HCT116 (cell line): ENCODE data around the gene RANGRF. TPM values are rescaled to one million over a fixed set of nuclear protein-coding genes. Genes with fewer than 3 reads are reported as not detected.

ENCODE experiments used
- ATAC-seq: fragments of 200-7000 bp; cut with Tn5 transposase; 2 replicates; pipeline ENCODE4 v1.9.1; 2020; ENCODE audit warnings: mild to moderate bottlenecking, moderate library complexity
- BruUV-seq: library from RNA; stranded (reverse); fragments of 400-500 nt; replicated peaks from 2 replicates; lab custom pipeline; 2021; lab: Mats Ljungman, UMichigan
- CTCF ChIA-PET: fragments of 300-600 bp; sonication (Branson Sonifier 250); formaldehyde crosslinking; loops from one replicate; lab custom pipeline; 2021; ENCODE audit warnings: antibody characterized with exemption; lab: Charles Lee
- POLR2A ChIA-PET: fragments of 300-600, 350-600 bp; sonication (Branson Sonifier 250); formaldehyde crosslinking; loops from one replicate; lab custom pipeline; 2021; ENCODE audit warnings: antibody characterized with exemption; lab: Charles Lee
- RAD21 ChIA-PET, 2 experiments: fragments of 300-600 bp; sonication (Branson Sonifier 250); formaldehyde crosslinking; loops; one replicate each; lab custom pipeline; 2023; ENCODE audit warnings: low total read pairs in 2 of 2; ENCODE audit not compliant: uncharacterized antibody in 2 of 2, unreplicated experiment in 2 of 2, low non-redundant PET in 1 of 2; lab: Charles Lee
- DNase-seq: peaks from one replicate; pipeline ENCODE4 v3.0.0-alpha.2; 2010; ENCODE audit warnings: low read depth, low spot score
- H2AFZ ChIP-seq: fragments of 200-600 bp; shearing (Covaris generic), sonication (generic); 2 replicates; pipeline ENCODE4 v1.6.1; 2017; ENCODE audit warnings: low read depth, mixed run types, mixed read lengths, antibody characterized with exemption, low read length; ENCODE audit not compliant: poor library complexity, severe bottlenecking
- H3K27ac ChIP-seq: 2 replicates; pipeline ENCODE4 v1.5.1; 2012; ENCODE audit warnings: low read depth, low read length
- H3K27me3 ChIP-seq: fragments of 200-600 bp; sonication (generic); 2 replicates; pipeline ENCODE4 v1.6.1; 2016; ENCODE audit warnings: mixed run types, low read length, mixed read lengths; ENCODE audit not compliant: insufficient read depth
- H3K36me3 ChIP-seq, 2 experiments: fragments of 200-500 bp in 1 of 2; fragments of 200-600 bp in 1 of 2; sonication (Bioruptor generic) in 1 of 2; sonication (generic) in 1 of 2; 2 replicates each; pipeline versions ENCODE4 v1.5.1 to v1.6.1; 2014 to 2016; ENCODE audit warnings: low read length in 2 of 2, inconsistent platforms in 1 of 2, mixed read lengths in 1 of 2, mixed run types in 1 of 2; ENCODE audit not compliant: insufficient read depth in 2 of 2, control insufficient read depth in 1 of 2
- H3K4me1 ChIP-seq, 2 experiments: fragments of 200-600 bp in 1 of 2; sonication (generic) in 1 of 2; 2 replicates each; pipeline versions ENCODE4 v1.5.1 to v1.6.1; 2012 to 2017; ENCODE audit warnings: low read length in 2 of 2, inconsistent platforms in 1 of 2, mild to moderate bottlenecking in 1 of 2, mixed read lengths in 1 of 2, mixed run types in 1 of 2, moderate library complexity in 1 of 2; ENCODE audit not compliant: insufficient read depth in 2 of 2, control insufficient read depth in 1 of 2
- H3K4me2 ChIP-seq: fragments of 200-600 bp; sonication (generic); 2 replicates; pipeline ENCODE4 v1.6.1; 2017; ENCODE audit warnings: mixed run types, low read length, mixed read lengths
- H3K4me3 ChIP-seq, 2 experiments: fragments of 200-600 bp in 1 of 2; sonication (generic) in 1 of 2; replicated peaks in 1 of 2; 2 replicates each; pipeline ENCODE4 v1.5.1; 2011 to 2016; ENCODE audit warnings: low read length in 2 of 2, control low read depth in 1 of 2, low read depth in 1 of 2, mild to moderate bottlenecking in 1 of 2, mixed read lengths in 1 of 2, mixed run types in 1 of 2
- H3K79me2 ChIP-seq: fragments of 200-600 bp; sonication (generic); 2 replicates; pipeline ENCODE4 v1.6.1; 2017; ENCODE audit warnings: mild to moderate bottlenecking, mixed run types, low read length, moderate library complexity, mixed read lengths; ENCODE audit not compliant: insufficient read depth
- H3K9ac ChIP-seq: fragments of 200-600 bp; sonication (generic); 2 replicates; pipeline ENCODE4 v1.6.1; 2016; ENCODE audit warnings: low read length, mixed read lengths
- H3K9me2 ChIP-seq: fragments of 200-600 bp; sonication (generic), shearing (Covaris generic); 2 replicates; pipeline ENCODE4 v1.6.1; 2017; ENCODE audit warnings: mixed run types, mild to moderate bottlenecking, moderate library complexity; ENCODE audit not compliant: insufficient read depth
- H3K9me3 ChIP-seq, 2 experiments: fragments of 200-500 bp in 1 of 2; fragments of 200-600 bp in 1 of 2; sonication (Bioruptor generic) in 1 of 2; sonication (generic) in 1 of 2; 2 replicates each; pipeline ENCODE4 v1.6.1; 2014 to 2017; ENCODE audit warnings: low read length in 2 of 2, mixed read lengths in 2 of 2, inconsistent platforms in 1 of 2, low read depth in 1 of 2, mild to moderate bottlenecking in 1 of 2, mixed run types in 1 of 2, moderate library complexity in 1 of 2; ENCODE audit not compliant: control insufficient read depth in 1 of 2, insufficient read depth in 1 of 2
- H4K20me1 ChIP-seq: fragments of 200-600 bp; sonication (generic), shearing (Covaris generic); 2 replicates; pipeline ENCODE4 v1.6.1; 2017; ENCODE audit warnings: mixed run types, mild to moderate bottlenecking, moderate library complexity; ENCODE audit not compliant: insufficient read depth
- CEBPB ChIP-seq: IDR thresholded peaks from 2 replicates; pipeline ENCODE4 v1.6.1; 2012; ENCODE audit warnings: low read depth
- ELF1 ChIP-seq: IDR thresholded peaks from 2 replicates; pipeline ENCODE4 v1.6.1; 2012; ENCODE audit warnings: low read depth, borderline replicate concordance
- JUND ChIP-seq: IDR thresholded peaks from 2 replicates; pipeline ENCODE4 v1.6.1; 2012
- POLR2AphosphoS5 ChIP-seq: IDR thresholded peaks from 2 replicates; pipeline ENCODE4 v1.6.1; 2011; ENCODE audit warnings: mild to moderate bottlenecking, low read depth, low read length, moderate library complexity
- SRF ChIP-seq: IDR thresholded peaks from 2 replicates; pipeline ENCODE4 v1.6.1; 2012; ENCODE audit warnings: low read depth
- YY1 ChIP-seq: IDR thresholded peaks from 2 replicates; pipeline ENCODE4 v1.6.1; 2011; ENCODE audit warnings: low read length, low read depth, moderate library complexity, mild to moderate bottlenecking; ENCODE audit not compliant: insufficient replicate concordance; ENCODE audit errors: extremely low read depth
- ZBTB33 ChIP-seq: IDR thresholded peaks from 2 replicates; pipeline ENCODE4 v1.6.1; 2011; ENCODE audit warnings: mild to moderate bottlenecking, low read length, moderate library complexity; ENCODE audit not compliant: insufficient replicate concordance; ENCODE audit errors: extremely low read depth
- ZNF274 ChIP-seq: fragments of 200-500 bp; sonication (Bioruptor generic); IDR thresholded peaks from 2 replicates; pipeline ENCODE4 v1.6.1; 2014; ENCODE audit warnings: mild to moderate bottlenecking, low read depth, low read length, inconsistent platforms
- intact Hi-C: fragments of 100-400 bp; cut with micrococcal nuclease; formaldehyde crosslinking; loops from 2 replicates; pipeline ENCODE4 v1.10.0; 2022
- total RNA-seq: library from RNA; stranded (reverse); gene quantifications from one replicate; pipeline ENCODE4 v1.2.1, GENCODE V29; 2021; ENCODE audit not compliant: unreplicated experiment
- TF ChIP-seq, protein P1 (sequence below): IDR thresholded peaks from 2 replicates; pipeline ENCODE4 v1.6.1; 2012; ENCODE audit warnings: low read depth

The RANGRF gene
- total RNA-seq, 1 experiment from 2014 or later = 33.2 TPM

DNA sequence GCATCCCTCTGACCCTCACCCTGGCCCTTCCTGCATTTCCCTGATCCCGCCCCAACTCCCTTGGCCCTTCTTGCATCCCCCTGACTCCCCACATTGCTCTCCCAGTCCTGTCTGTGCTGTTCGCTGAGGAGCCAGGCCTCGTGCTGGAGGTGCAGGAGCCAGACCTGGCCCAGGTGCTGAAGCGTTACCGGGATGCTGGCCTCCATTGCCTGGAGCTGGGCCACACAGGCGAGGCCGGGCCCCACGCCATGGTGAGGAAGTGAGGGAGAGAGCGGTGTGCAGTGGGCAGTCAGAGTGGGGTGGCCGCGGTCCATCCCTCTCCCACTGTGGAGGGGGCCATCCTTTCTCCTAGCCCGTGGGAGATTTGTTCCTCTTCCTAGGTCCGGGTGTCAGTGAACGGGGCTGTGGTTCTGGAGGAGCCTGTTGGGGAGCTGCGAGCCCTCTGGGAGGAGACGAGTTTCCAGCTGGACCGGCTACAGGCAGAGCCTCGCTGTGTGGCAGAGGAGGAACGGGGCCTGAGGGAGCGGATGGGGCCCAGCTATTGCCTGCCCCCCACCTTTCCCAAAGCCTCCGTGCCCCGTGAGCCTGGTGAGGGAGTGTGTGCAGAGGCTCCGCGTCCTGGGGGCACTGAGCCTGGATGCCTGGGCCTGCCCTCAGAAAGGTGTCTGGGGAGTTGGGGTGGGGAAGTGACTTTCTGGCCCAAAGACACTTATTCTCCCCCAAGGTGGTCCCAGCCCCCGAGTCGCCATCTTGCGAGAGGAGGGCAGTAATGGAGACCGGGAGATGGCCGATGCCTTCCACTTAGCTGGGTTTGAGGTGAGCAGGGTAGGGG, 21.6 kb upstream of the RANGRF start:
- ChIA-PET POLR2A (no interaction called here), CTCF (no interaction called here)

DNA sequence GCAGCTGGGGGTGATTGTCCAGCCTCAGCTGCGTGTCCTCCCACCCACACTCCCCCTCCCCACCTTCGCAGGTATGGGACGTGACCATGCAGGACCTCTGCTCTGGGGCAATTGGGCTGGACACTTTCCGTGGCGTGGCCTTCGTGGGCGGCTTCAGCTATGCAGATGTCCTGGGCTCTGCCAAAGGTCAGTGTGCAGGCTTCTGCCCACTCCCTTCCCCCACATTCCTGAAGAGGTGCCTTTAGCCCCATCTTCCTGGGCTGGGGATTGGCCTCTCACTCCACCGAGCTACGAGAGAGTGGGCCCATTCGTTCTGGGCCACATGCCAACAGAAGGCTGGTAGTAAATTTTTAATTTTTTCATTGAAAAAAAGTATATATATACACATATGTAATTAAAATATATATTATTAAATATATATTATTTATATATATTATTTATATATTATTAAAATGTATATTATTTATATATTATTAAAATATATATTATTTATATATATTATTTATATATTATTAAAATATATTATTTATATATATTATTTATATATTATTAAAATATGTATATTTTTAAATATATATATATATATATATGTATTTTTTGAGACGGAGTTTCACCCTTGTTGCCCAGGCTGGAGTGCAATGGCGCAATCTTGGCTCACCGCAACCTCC, 20.9 kb upstream of the RANGRF start:
- Histone ChIP-seq H3K4me3 (no peak overlapping the region), H3K27ac (no peak overlapping the region), H3K9me2 (no peaks in the 10 kb centered on the region), H3K79me2 (no peaks in the 10 kb centered on the region), H3K9me3 (no peaks in the 10 kb centered on the region), H3K27me3 (no peaks in the 10 kb centered on the region), H4K20me1 (no peaks in the 10 kb centered on the region), H3K4me1 (no peaks in the 10 kb centered on the region), H3K4me2 (no peak overlapping the region), H2AFZ (no peak overlapping the region), H3K9ac (no peak overlapping the region), H3K36me3 (peaks cover 31 to 47% of the 10 kb centered on the region in 2 experiments; a peak in 3 of 4 replicates)
- RAD21 ChIA-PET = no interaction called here
- DNase-seq (no peak), ATAC-seq (no peak)
- CTCF ChIA-PET = no interaction called here
- POLR2A ChIA-PET = no interaction called here
- BruUV-seq = no TSS peak
- intact Hi-C loops = no loop called here
- TF ChIP-seq ELF1 (no peak), ZNF274 (no peak), ZBTB33 (no peak), SRF (no peak), YY1 (no peak), CEBPB (no peak), POLR2AphosphoS5 (no peak)
- TF ChIP-seq, protein P1, sequence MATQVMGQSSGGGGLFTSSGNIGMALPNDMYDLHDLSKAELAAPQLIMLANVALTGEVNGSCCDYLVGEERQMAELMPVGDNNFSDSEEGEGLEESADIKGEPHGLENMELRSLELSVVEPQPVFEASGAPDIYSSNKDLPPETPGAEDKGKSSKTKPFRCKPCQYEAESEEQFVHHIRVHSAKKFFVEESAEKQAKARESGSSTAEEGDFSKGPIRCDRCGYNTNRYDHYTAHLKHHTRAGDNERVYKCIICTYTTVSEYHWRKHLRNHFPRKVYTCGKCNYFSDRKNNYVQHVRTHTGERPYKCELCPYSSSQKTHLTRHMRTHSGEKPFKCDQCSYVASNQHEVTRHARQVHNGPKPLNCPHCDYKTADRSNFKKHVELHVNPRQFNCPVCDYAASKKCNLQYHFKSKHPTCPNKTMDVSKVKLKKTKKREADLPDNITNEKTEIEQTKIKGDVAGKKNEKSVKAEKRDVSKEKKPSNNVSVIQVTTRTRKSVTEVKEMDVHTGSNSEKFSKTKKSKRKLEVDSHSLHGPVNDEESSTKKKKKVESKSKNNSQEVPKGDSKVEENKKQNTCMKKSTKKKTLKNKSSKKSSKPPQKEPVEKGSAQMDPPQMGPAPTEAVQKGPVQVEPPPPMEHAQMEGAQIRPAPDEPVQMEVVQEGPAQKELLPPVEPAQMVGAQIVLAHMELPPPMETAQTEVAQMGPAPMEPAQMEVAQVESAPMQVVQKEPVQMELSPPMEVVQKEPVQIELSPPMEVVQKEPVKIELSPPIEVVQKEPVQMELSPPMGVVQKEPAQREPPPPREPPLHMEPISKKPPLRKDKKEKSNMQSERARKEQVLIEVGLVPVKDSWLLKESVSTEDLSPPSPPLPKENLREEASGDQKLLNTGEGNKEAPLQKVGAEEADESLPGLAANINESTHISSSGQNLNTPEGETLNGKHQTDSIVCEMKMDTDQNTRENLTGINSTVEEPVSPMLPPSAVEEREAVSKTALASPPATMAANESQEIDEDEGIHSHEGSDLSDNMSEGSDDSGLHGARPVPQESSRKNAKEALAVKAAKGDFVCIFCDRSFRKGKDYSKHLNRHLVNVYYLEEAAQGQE = no peak

More for the DNA sequence above, 21.6 kb upstream of the RANGRF start:
- H3K9me3 ChIP-seq = no peaks in the 10 kb centered on the region
- H3K4me2 ChIP-seq = no peak overlapping the region
- H4K20me1 ChIP-seq = no peaks in the 10 kb centered on the region
- DNase-seq (no peak), ATAC-seq (no peak)
- peaks cover 34 to 52% of the 10 kb centered on the region in 2 experiments; a peak in 3 of 4 replicates for H3K36me3 ChIP-seq
- no peaks in the 10 kb centered on the region for H3K4me1 ChIP-seq
- no peaks in the 10 kb centered on the region for H3K79me2 ChIP-seq
- intact Hi-C loops = no loop called here
- H3K27me3 ChIP-seq = no peaks in the 10 kb centered on the region
- H2AFZ ChIP-seq = no peak overlapping the region
- no peak overlapping the region for H3K27ac ChIP-seq
- BruUV-seq = no TSS peak
- H3K4me3 ChIP-seq = no peak overlapping the region
- RAD21 ChIA-PET = no interaction called here
- no peaks in the 10 kb centered on the region for H3K9me2 ChIP-seq
- TF ChIP-seq JUND = no peak
- TF ChIP-seq, all 23 proteins: peak for 0
- no peak overlapping the region for H3K9ac ChIP-seq
